ENCODE data around the gene RANBP17. TPM values are rescaled to one million over a fixed set of nuclear protein-coding genes. Genes with fewer than 3 reads are reported as not detected.

Gene RANBP17
- total and polyA plus RNA-seq, 9 of the 15 experiments (the other 6 are each of a cell fraction or from before 2014, with no cell fraction given), result not detected

- Histone ChIP-seq H3K4me1 (replicated peaks in 1 of 2; ENCODE audit: control insufficient read depth in 2 of 2, insufficient read depth in 2 of 2, low read length in 2 of 2) (peaks cover 0 to 8% of the 10 kb centered on the region in 2 experiments; a peak in 2 of 5 replicates), H3K36me3 (ENCODE audit: control insufficient read depth, insufficient read depth, low read length) (no peaks in the 10 kb centered on the region), H3K9me3 (replicated peaks; ENCODE audit: control insufficient read depth, insufficient read depth, low read depth, low read length) (no peaks in the 10 kb centered on the region), H3K9me1 (ENCODE audit: control insufficient read depth, insufficient read depth, low read length) (no peaks in the 10 kb centered on the region), H3K27me3 (ENCODE audit: control insufficient read depth in 2 of 2, insufficient read depth in 2 of 2, low read length in 2 of 2) (peaks cover 7 to 60% of the 10 kb centered on the region in 2 experiments; a peak in 3 of 5 replicates), H3K9ac (ENCODE audit: insufficient read depth in 1 of 2, low read depth in 2 of 2, low read length in 2 of 2) (no peak overlapping the region), H3K79me2 (ENCODE audit: control insufficient read depth, insufficient read depth, low read length) (no peaks in the 10 kb centered on the region), H3K4me2 (ENCODE audit: insufficient read depth, low read length) (no peak overlapping the region), H4K20me1 (replicated peaks; ENCODE audit: control insufficient read depth, insufficient read depth, low read length) (no peaks in the 10 kb centered on the region), H2AFZ (ENCODE audit: low read depth, low read length) (no peak overlapping the region), H3K4me3 (no peak overlapping the region), H3K27ac (ENCODE audit: extremely low read depth, low read depth, low read length) (no peak overlapping the region)
- TF ChIP-seq, protein P1, sequence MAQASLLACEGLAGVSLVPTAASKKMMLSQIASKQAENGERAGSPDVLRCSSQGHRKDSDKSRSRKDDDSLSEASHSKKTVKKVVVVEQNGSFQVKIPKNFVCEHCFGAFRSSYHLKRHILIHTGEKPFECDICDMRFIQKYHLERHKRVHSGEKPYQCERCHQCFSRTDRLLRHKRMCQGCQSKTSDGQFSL (CRISPR knock-in tag; IDR thresholded peaks at IDR 0.05), result no peak
- TF ChIP-seq, protein P1 (tag; IDR thresholded peaks at IDR 0.05), result no peak
- TF ChIP-seq, protein P2, sequence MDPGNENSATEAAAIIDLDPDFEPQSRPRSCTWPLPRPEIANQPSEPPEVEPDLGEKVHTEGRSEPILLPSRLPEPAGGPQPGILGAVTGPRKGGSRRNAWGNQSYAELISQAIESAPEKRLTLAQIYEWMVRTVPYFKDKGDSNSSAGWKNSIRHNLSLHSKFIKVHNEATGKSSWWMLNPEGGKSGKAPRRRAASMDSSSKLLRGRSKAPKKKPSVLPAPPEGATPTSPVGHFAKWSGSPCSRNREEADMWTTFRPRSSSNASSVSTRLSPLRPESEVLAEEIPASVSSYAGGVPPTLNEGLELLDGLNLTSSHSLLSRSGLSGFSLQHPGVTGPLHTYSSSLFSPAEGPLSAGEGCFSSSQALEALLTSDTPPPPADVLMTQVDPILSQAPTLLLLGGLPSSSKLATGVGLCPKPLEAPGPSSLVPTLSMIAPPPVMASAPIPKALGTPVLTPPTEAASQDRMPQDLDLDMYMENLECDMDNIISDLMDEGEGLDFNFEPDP (CRISPR knock-in tag; IDR thresholded peaks at IDR 0.05), result no peak
- TF ChIP-seq, protein P3, sequence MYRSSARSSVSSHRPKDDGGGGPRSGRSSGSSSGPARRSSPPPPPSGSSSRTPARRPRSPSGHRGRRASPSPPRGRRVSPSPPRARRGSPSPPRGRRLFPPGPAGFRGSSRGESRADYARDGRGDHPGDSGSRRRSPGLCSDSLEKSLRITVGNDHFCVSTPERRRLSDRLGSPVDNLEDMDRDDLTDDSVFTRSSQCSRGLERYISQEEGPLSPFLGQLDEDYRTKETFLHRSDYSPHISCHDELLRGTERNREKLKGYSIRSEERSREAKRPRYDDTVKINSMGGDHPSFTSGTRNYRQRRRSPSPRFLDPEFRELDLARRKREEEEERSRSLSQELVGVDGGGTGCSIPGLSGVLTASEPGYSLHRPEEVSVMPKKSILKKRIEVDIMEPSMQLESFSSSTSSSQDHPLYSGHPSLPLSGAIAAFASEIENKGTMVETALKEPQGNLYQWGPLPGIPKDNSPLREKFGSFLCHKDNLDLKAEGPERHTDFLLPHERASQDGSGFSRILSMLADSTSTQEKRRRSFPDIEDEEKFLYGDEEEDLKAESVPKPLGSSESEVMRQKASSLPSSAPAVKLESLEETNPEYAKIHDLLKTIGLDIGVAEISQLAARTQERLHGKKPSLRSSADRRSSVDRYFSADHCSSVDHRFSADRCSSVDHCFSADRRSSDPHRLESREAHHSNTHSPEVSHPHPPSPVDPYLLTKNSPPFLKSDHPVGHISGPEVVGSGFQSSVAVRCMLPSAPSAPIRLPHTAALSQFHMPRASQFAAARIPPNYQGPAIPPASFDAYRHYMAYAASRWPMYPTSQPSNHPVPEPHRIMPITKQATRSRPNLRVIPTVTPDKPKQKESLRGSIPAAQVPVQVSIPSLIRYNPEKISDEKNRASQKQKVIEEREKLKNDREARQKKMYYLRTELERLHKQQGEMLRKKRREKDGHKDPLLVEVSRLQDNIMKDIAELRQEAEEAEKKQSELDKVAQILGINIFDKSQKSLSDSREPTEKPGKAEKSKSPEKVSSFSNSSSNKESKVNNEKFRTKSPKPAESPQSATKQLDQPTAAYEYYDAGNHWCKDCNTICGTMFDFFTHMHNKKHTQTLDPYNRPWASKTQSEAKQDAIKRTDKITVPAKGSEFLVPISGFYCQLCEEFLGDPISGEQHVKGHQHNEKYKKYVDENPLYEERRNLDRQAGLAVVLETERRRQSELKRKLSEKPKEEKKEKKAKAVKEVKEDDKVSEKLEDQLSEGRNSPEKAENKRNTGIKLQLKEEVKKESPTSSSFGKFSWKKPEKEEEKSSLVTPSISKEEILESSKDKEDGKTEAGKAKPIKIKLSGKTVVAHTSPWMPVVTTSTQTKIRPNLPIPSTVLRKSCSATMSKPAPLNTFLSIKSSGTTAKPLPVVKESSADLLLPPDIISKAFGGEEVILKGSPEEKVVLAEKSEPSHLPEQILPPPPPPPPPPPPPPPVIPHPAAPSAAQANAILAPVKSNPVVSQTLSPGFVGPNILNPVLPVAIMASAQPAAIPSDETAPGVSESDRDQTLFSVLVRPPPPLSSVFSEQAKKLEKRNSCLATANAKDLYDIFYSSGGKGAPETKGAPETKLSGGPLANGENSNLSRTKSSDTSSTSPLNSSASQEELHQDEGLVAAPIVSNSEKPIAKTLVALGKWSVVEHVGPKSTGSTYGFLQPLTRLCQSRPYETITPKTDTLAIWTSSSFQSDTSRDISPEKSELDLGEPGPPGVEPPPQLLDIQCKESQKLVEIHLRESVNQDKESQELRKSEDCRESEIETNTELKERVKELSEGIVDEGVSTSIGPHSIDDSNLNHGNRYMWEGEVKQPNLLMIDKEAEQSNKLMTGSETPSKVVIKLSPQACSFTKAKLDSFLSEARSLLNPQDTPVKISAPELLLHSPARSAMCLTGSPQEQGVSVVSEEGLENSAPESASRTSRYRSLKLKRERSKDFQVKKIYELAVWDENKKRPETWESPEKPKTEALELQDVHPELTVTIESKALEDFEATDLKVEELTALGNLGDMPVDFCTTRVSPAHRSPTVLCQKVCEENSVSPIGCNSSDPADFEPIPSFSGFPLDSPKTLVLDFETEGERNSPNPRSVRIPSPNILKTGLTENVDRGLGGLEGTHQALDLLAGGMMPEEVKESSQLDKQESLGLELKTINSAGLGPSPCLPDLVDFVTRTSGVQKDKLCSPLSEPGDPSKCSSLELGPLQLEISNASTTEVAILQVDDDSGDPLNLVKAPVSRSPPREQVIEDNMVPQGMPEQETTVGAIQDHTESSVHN (IDR thresholded peaks at IDR 0.05; ENCODE audit: borderline replicate concordance in 1 of 2, low read depth in 1 of 2), result no peak
- no peak for TF ChIP-seq EP400 (IDR thresholded peaks at IDR 0.05)
- TF ChIP-seq ZNF263 (CRISPR knock-in tag; IDR thresholded peaks at IDR 0.05; ENCODE audit: borderline replicate concordance), result no peak
- CTCF ChIA-PET (ENCODE audit: low intra/inter-chr PET ratio), result no interaction called here
- in situ Hi-C loops (cut with MboI), result no loop called here
- WGBS (ENCODE audit: insufficient coverage, low coverage, missing lambda C conversion rate), result 17% methylated on average over 22 of the region's 36 CpGs
- intact Hi-C loops (cut with micrococcal nuclease), result no loop called here
- DNase-seq (ENCODE audit: extremely low read depth in 1 of 4, low spot score in 3 of 4) (no peak), FAIRE-seq (no peak), ATAC-seq (no peak)
- POLR2A ChIA-PET, result interaction anchor here (0.6 kb wide), 1 partner anchor 785 kb away, joined by 3 read pairs; no protein-coding TSS in a partner anchor
- no TSS peak for BruUV-seq (replicated peaks)
Measured at GRCh38 chr5:171315386-171315891, 453.6 kb downstream of the RANBP17 start.

All from K562 (cell line).